ENCODE measurements around the gene AJM1.
"Not testable (repeated sequence)": the region's sequence is repeated elsewhere in the genome, so short reads cannot be mapped to it uniquely, and the experiment has no call there.

Gene AJM1

GRCh38 chr9:136842380-136842948, at the start of gene AJM1:
Gene AJM1, plus strand, starts transcription at chr9:136842478. Its CDS starts 1,937 bp downstream, at chr9:136844415.
- DNase-seq: peak; percentile 30

GRCh38 chr9:136793086-136793946, 49.0 kb upstream of the AJM1 start:
- DNase-seq: no peak

DNA sequence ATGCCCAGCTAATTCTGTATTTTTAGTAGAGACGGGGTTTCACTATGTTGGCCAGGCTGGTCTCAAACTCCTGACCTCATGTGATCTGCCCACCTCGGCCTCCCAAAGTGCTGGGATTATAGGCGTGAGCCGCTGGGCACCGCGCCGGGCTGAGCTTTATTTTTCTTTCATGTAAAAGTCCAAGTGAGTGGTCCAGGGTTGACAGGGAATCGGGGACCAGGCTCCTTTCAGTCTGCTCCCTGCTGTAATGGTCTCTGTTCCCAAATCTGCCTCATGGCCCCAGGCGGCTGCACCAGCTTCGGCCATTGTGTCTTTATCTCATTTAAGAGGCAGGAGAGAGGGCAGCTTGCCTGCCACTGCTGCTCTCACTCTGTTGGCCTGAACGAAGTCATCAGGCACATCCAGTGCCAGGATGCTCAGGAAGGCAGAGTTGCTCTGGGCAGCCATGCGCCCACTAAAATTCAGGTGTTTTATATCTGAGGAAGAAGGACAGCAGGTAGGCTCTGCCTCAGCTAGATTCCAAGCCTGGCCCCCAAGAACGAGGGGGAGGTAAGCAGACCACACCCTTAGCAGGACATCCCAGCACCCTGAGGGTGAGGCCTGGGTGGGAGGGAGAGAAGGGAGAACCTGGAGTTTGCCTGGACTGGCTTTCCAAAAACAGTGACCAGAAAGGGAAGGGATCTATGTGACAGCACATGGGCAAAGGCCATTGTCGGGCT, 47.8 kb upstream of the AJM1 start:
- no peak for DNase-seq

DNA sequence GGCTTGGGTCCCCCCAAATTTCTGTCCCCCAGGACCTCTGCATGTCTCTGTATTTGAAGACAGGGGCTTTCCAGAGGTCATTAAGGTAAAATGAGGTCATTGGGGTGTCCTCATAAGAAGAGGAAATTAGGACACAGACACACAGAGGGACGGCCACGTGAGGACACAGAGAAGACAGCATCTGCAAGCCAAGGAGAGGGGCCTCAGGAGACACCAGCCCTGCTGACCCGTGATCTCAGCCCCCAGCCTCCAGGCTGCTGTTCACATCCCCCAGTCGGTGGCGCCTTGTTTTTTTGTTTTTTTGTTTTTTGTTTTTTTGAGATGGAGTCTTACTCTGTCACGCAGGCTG, 47.3 kb upstream of the AJM1 start:
- DNase-seq: no peak

DNA sequence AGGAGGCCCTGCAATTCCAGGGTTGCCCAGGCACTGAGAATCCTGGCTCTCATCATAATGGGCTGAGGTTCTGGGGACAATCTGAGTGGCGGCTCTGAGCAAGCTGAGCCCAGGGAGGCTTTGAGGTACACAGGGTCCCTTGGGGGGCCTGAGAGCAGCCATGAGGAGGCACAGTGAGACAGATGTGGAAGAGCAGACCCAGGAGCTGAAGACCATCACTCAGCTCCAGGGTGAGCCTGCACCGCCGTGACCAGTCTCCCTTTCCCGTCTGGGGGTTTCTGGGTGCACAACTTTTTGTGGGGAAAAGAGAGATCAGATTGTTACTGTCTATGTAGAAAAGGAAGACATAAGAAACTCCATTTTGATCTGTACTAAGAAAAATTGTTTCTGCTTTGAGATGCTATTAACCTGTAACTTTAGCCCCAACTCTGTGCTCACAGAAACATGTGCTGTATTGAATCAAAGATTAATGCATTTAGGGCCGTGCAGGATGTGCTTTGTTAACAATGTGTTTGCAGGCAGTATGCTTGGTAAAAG, 46.0 kb upstream of the AJM1 start, which contains the start of gene CCDC183:
Gene CCDC183 (plus strand): TSS at position 101 of the 537 bp plus-strand sequence. CDS start 60 bp downstream, at position 161.
- no peak for DNase-seq

DNA sequence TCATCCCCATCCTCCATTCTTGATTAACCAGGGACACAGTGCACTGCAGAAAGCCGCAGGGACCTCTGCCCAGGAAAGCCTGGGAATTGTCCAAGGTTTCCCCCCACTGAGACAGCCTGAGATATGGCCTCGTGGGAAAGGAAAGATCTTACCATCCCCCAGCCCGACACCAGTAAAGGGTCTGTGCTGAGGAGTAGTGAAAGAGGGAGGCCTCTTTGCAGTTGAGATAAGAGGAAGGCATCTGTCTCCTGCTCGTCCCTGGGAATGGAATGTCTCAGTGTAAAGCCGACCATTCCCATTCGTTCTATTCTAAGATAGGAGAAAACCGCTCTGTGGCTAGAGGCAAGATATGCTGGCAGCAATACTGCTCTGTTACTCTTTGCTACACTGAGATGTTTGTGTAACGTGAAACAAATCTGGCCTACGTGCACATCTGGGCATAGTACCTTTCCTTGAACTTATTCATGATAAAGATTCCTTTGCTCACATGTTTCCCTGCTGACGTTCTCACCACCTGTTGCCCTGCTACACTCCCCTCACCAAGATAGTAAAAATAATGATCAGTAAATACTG, 45.4 kb upstream of the AJM1 start:
- not testable (repeated sequence) for DNase-seq

- DNase-seq: no peak
These were observed 43.6 kb upstream of the AJM1 start for GRCh38 chr9:136798708-136799078.

DNA sequence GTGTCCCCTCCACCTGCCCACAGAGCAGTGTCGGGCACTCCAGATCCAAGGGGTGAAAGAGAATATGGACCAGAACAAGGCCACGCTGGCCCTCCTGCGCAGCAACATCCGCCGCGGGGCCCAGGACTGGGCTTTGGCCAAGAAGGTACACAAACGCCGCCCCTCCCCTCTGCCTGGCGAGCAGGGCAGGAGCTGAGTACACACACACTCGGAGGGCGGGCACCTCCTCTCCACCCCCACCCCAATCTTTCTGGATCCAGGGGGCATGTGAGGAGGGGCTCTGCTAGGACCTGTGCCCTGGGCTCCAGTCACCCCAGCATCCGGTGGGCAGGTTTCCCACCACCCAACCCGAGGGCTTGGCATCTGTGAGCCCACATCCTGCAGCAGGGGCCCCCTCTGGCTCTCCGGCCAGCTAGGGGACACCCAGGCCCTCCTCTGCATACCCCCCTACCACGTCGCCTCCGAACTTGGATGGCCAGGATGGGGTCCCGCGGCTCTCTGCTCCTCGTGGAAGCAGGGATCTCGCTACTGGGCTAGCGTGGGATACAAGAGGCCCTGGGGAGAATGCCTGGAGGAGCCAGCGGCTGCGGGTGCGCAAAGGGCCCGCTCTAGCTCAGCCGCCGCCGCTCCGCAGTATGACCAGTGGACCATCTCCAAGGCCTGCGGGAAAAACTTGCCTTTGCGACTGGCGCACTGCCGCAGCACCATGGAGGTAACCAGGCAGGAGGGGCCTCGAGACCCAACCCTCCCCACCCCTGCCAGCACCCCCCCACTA, 43.0 kb upstream of the AJM1 start:
- peak; percentile 61 for DNase-seq

DNA sequence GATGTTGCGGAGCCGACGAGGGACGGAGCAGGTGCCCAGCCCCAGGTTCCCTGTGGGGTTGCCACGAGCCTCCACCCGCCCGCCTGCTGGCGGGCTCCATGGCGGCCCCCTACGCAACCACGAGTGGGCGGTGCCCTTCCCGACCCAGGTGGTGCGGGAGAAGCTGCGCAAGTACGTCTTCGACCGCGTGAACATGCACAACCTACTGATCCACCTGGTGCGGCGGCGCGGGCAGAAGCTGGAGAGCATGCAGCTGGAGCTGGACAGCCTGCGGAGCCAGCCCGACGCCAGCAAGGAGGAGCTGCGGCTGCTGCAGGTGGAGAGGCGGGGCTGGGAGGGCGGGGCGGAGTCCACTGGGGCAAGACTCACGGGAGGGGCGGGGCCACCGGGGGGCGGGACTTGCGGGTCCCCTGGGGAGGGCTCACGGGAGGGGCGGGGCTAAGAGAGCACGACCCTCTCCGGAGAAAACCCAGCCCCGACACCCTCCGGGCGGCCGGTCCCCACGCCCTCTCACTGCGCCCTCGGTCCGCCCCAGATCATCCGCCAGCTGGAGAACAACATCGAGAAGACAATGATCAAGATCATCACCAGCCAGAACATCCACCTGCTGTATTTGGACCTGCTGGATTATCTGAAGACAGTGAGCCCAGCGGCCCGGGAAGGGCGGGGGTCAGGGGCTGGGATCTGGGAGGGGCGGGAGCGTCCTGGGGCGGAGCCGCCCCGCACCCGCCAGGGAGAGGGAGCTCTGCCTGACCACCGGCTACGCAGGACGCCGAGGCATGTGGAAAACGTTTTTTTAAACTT, 42.2 kb upstream of the AJM1 start:
- DNase-seq: peak; percentile 89

DNA sequence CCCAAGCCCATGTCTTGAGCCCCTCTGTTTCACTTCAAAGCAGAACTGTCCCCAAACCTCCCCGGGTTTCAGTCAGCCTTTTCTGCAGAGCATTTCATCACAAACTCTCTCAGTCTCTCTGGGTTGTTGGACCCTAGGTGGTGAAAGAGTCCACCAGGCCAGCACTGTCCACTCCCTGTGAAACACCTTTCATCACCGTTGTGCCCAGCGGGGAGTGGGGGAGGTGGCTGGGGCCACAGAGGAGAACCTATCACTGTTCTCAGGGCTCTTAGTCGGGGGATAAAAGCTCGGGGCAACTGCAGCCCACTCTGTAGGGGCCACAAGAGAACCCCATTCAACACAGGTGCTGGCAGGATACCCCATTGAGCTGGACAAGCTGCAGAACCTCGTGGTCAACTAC, 40.0 kb upstream of the AJM1 start:
- no peak for DNase-seq

DNA sequence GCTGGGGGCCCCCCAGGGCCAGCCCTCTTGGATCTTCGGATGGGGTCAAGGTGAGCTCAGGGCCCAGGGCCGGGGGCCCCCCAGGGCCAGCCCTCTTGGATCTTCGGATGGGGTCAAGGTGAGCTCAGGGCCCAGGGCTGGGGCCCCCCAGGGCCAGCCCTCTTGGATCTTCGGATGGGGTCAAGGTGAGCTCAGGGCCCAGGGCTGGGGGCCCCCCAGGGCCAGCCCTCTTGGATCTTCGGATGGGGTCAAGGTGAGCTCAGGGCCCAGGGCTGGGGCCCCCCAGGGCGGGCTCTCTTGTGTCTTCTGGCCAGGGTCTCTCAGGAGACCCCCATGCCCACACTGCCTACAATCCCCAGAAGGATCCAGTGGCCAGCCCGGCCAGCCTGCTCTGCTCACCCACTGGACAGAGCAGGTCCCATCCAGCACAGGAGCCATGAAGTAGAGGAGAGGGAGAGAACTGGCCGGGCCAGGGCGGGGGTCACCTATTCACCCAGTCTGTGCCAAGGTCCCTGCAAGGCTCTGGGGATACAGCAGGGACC, 39.2 kb upstream of the AJM1 start:
- DNase-seq: not testable (repeated sequence)

DNA sequence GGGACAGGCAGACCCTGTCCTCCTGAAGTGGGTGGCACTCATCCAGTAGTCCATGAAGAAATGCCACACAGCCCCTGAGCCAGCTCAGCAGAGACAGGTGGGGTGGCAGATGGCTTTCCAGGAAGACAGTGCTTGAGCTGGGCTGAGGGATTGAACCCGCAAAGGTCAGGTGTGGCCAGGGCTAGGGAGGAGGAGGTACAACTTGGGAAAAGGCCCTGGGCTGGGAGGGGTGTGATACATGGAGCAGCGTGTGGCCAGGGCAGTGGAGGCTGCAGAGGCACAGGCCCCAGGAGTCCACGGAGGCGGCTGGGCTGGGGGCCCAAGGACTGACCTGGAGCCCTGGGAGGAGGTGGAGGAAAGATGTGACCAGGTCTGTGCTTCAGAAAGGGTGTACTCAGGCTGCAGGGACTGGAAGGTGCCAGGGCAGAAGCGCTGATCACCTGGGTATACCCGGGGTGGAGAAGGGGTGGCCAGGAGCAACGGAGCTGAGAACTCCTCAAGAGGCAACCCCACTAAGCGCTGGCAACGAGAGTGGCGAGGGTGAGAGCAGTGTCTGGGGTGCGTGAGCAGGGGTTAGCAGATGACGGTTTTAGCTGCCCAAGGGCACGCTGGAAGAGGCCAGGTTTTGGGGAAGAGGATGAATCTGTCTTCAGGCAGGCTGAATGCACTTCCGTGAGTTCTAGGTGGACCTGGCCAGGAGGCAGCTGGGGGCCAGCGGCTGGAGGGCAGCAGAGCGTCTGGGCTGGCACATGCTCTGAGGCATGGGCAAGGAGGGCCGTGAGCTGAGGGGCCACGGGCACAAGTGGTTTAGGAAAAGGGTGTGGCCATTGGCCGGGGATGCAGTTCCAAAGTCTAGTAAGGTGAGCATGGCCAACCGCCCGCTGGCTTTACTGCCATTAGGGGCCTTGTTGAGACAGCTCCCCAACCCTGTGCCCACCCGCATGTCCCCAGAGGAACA, 38.4 kb upstream of the AJM1 start:
- DNase-seq: no peak

DNA sequence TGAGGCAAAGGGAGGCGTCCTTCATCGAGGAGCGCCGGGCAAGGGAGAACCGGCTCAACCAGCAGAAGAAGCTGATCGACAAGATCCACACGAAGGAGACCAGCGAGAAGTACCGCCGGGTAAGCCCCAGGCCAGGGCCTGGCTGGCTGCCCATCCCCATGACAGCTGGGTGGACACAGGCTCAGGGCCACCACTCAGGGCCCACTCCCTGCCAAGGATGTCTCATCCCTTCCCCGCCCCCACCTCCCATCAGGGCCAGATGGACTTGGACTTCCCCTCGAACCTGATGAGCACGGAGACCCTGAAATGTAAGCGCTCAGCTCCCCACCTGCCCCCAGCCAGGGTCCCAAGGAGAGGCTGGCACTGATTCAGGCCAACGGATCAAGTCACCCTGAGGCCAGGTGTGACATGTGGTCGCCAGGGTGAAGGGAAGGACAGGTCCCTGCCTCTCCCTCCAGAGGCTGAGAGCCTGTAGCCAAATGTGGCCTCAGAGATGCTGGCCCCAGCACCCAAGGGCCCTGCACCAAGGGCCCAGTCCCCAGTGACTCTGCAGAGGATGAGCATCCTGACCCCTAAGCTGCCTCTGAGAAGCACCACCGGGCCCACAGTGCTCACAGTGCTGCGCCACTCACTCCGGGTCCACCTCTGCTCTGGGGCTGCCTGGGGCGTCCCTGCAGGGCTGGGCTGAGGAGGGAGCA, 37.6 kb upstream of the AJM1 start:
- no peak for DNase-seq

- DNase-seq: no peak
These were observed 37.0 kb upstream of the AJM1 start for GRCh38 chr9:136805207-136805740.

DNA sequence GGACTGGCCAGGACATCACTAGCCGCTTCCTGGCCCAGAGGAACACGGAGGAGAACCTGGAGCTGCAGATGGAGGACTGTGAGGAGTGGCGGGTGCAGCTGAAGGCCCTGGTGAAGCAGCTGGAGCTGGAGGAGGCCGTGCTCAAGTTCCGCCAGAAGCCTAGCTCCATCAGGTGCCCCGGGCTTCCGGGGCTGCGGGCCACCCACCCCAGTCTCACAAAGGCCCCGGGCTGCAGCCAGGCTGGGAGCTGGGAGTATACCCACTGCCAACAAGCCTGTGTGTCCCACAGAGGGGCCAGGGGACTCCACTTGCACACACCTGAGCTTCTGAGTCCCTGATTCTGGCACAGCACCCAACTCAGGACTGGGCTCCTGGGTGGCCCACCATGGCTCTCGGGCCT, 36.2 kb upstream of the AJM1 start:
- no peak for DNase-seq

DNA sequence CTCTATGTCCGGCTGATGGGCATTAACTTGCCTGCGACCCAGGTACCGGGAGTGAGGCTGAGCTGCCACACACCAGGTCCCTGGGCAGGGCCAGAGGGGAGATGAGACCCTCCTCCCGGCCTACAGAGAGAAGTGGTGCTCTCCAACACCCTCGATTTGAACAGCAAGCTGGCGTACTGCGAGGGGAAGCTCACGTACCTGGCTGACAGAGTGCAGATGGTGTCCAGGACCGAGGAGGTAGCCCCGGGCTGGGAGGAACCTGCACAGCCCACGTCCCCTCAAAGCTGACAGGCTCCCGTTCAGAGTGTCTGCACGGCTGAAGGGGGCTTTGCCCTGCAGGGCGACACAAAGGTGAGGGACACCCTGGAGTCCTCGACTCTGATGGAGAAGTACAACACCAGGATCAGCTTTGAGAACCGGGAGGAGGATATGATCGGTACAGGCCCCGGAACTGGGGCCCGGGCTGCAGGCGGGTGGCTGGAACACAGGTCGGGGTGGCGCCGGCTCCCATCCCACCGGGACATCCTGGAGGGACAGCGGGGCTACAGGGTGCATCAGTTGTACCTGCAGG, 35.6 kb upstream of the AJM1 start:
- no peak for DNase-seq

DNA sequence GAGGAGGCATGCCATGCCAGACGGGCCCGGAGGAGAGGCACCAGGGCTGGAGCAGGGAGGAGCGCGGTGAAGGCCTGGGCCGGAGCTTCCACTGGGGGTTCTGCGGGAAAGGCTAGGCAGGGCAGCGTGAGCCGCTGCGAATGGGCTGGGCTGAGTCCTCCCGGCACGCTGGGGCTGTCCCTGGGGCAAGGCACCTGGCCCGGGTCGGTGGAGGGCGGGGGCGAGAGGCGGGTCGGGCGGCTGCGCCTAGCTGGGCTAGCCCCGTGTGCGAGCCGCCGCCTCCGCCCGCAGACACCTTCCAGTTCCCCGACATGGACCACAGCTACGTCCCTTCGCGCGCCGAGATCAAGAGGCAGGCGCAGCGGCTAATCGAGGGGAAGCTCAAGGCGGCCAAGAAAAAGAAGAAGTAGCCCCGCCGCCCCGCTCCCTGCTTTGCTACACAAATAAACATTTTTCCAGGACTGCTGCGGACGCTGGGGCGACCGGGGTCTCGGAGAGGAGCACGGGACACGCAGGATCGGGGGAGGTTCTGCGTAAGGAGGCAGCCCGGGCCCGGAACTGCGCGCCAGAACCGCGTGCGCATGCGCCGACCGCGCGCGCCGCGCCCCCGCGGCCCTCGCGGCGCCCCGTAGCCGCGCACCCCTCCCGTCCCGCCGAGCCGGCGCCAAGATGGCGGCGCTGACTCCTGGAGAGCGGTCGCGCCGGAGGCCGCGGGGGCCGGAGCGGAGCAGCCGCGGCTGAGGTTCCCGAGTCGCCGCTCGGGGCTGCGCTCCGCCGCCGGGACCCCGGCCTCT, 34.8 kb upstream of the AJM1 start, which contains the start of gene RABL6:
Gene RABL6 (plus strand): TSS at position 668 of the 794 bp plus-strand sequence. CDS start 249 bp downstream, outside the sequence.
- DNase-seq: no peak

Measured in NCI-H510A (cell line).